CD4-positive, alpha-beta T cell treated with Interferon gamma for 1 hour (primary cell): ENCODE results near the gene FBXO47.

Experiments
- DNase-seq: peaks from one replicate; pipeline ENCODE4 v3.0.0-alpha.2; 2020

Gene FBXO47

GRCh38 chr17:38967290-38967738 is at the start of gene FBXO47:
Gene FBXO47, minus strand, starts transcription at chr17:38967403. Its CDS starts 4,378 bp downstream, at chr17:38963025.
- peak; percentile 89 for DNase-seq

- no peak for DNase-seq
Observed at GRCh38 chr17:39016193-39017153, 49.3 kb upstream of the FBXO47 start.

- no peak for DNase-seq
Observed at GRCh38 chr17:39015546-39015935, 48.3 kb upstream of the FBXO47 start.

- DNase-seq = peak; percentile 29
Observed at GRCh38 chr17:39014795-39015545, 47.8 kb upstream of the FBXO47 start.

- no peak for DNase-seq
Observed at GRCh38 chr17:39014044-39014794, 47.0 kb upstream of the FBXO47 start.

GRCh38 chr17:39012725-39013124 is 45.5 kb upstream of the FBXO47 start:
- no peak for DNase-seq

- no peak for DNase-seq
Observed at GRCh38 chr17:39011907-39012468, 44.8 kb upstream of the FBXO47 start.

- DNase-seq = no peak
Observed at GRCh38 chr17:39009581-39010001, 42.4 kb upstream of the FBXO47 start.

- no peak for DNase-seq
Observed at GRCh38 chr17:39008633-39009032, 41.4 kb upstream of the FBXO47 start.

- DNase-seq = peak; percentile 52
Observed at GRCh38 chr17:39002991-39003715, 36.0 kb upstream of the FBXO47 start.

GRCh38 chr17:39001703-39002637 is 34.8 kb upstream of the FBXO47 start:
- peak; percentile 30 for DNase-seq

GRCh38 chr17:39000021-39000601 is 32.9 kb upstream of the FBXO47 start:
- DNase-seq = no peak

GRCh38 chr17:38996660-38997337 is 29.6 kb upstream of the FBXO47 start:
- no peak for DNase-seq

- DNase-seq = no peak
Observed at GRCh38 chr17:38994026-38994425, 26.8 kb upstream of the FBXO47 start.

- DNase-seq = no peak
Observed at GRCh38 chr17:38984666-38985065, 17.5 kb upstream of the FBXO47 start.

GRCh38 chr17:38982858-38983746 is 15.9 kb upstream of the FBXO47 start:
- peak; percentile 55 for DNase-seq

GRCh38 chr17:38981636-38982035 is 14.4 kb upstream of the FBXO47 start:
- DNase-seq = no peak

- no peak for DNase-seq
Observed at GRCh38 chr17:38980490-38981217, 13.5 kb upstream of the FBXO47 start.
